HG02571 (cell line): Measurements from ENCODE around the gene NXNL1.

Experiments used
- ATAC-seq: cut with Tn5 transposase; IDR thresholded peaks from one replicate; pipeline ENCODE4 v1.9.1; 2021; ENCODE audit warnings: mild to moderate bottlenecking, moderate library complexity; ENCODE audit not compliant: unreplicated experiment

Gene NXNL1

GRCh38 chr19:17458970-17459369 is 1.8 kb downstream of the NXNL1 start:
- ATAC-seq: no peak

DNA sequence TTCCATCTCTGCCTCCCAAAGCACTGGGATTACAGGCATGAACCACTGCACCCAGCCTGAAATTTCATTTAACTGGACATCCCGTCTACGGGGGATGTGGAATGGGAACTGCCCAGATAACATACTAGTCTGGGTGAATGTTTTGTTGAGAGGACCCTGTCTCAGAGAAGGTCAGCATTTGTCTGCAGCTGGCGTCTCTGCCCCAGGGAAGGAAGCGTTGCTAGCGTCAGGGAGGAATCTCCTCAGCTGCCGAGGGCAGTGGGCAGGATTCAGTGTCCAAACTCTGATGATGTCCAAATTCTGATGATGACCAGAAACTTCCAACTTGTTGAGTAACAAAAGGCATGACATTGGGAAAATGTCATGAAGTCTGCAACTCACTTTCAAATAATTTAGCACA is 3.1 kb downstream of the NXNL1 start:
- no peak for ATAC-seq

GRCh38 chr19:17456127-17456526 is 4.6 kb downstream of the NXNL1 start:
- ATAC-seq: no peak

- ATAC-seq: no peak
Observed at GRCh38 chr19:17455308-17456123, 5.2 kb downstream of the NXNL1 start.

- ATAC-seq: no peak
Observed at GRCh38 chr19:17454576-17455071, 6.1 kb downstream of the NXNL1 start.

DNA sequence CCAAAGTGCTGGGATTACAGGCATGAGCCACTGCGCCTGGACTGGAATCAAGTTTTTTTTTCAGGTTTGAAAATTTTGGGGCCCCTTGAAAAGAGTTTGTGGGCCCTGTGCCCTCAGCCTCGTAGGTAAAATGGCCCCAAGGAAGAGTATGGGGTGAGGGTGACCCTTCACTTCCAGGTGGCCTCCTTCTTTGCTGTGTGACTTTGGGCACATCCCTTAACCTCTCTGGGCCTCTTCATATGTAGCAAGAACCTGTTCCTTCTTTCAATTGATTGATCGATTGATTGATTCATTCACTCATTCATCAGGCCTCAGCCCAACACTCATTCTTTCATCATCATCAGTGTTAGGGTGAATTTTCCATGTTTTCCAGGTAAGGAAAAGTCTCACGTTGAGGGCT is 8.9 kb downstream of the NXNL1 start:
- no peak for ATAC-seq

GRCh38 chr19:17450264-17451075 is 10.3 kb downstream of the NXNL1 start:
- no peak for ATAC-seq

DNA sequence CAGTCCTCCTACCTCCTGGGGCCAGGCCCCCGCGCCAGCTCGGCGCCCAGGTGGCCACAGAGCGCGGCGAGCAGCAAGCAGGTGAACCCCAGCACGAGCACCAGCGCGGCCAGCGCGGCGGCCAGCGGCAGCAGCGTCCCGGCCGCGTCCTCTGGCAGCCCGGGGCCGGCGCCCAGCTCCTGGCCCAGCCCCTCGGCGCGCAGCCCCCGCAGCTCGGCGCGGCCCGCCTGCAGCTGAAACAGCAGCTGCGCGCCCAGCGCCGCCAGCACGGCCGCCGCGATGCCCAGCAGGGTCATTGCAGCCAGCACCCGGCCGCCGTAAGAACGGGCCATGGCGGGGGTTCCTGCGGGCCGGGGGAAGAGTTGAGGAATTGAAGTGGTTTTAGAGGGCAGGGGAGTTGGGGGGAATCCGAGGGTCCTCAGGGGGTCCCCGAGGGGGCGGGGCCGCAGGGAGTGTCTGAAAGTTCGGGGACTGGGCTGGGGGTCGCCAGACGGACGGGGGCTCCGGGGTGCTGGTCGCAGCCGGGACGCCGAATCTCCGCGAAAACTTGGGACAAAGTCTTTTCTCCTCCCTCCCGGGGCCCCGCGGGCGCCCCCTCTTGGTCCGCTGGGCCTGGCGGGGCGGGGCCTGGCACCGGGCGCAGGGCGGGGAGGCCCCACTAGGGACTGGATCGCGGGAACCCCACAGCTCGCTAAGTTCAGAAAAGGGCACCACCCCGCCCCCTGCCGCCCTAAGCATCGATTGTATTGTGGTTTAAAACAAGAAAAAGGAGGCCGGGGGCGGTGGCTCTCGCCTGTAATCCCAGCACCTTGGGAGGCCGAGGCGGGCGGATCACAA is 12.4 kb downstream of the NXNL1 start, which contains the start of gene TMEM221:
TSS of gene TMEM221 (minus strand) at position 538 of the 837 bp plus-strand sequence. CDS start at position 332, 206 bp downstream.
- no peak for ATAC-seq

GRCh38 chr19:17447704-17448130 is 13.0 kb downstream of the NXNL1 start:
- no peak for ATAC-seq

DNA sequence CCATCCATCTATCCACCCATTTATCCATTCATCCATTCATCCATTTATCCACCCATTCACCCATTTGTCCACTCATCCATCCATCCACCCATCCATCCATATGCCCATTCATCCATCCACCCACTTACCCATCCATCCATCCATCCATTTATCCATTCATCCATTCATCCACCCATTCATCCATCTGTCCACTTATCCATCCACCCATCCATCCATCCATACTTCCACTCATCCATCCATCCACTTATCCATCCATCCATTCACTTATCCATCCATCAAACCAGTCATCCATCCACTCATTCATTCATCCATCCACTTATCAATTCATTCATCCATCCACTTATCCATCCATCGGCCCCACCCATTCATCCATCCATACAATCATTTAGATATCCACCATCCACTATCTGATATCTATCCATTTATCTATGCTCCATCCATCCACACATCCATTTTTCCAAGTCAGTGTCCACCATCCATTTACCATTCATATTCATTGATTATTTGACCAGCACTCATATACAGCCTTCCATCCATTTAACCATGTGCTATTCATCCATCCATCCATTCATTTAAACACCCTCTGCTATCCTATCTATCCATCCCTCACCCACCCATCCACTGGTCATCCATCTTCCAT is 15.1 kb downstream of the NXNL1 start:
- ATAC-seq: no peak

- ATAC-seq: no peak
Observed at GRCh38 chr19:17441241-17442021, 19.3 kb downstream of the NXNL1 start.

DNA sequence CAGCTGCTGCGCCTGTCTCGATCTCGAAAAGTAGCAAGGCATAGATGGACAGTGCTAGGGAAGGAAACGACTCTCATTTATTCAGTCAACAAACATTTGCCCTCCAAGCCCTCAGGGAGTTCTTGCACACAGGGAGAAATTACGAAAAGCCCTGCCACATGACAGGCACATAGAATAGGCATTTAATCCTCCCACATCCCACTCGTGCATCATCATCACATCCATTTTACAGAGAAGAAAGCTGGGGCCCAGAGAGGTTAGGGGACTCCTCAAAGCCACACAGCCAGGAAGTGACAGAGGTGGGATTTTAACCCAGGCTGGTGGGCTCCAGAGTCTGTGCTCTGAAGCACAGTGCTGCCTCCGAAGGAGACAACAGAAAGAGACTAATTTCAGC is 23.9 kb downstream of the NXNL1 start:
- no peak for ATAC-seq

DNA sequence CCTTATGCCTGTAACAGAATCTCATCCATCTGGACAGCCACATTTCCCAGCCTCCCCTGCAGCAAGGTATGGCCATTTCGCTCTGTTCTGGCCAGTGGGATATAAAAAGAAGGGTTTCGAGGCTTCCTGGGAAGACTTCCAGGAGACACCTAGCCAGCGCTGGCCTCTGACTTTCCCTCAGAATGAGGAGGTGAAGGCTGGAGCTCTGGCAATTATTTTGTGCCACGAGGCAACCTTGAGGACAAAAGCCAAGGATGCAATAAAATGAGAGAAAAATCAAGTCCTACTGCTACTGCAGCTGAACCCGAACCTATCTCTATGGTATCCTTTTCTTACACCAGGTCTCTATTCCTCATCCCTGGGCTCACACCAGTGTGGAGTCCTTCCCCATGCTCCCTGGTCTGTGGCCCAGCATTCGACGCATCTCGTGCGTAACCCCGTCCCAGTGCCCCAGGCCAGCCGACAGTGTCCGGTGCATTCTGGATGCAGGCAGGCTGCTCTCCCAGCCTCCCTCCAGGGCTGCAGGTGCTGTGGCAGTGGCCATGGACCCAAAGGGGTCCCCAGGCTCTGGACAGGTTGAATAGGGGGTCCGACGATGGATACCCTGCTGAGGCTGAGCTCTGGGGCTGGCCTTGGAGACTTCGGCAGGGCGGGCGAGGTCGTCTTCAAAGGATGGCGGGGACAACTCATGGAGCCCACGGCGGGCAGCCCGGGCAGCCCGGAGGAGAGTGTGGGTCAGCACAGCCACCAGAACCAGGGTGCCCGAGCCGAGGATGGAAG is 24.4 kb downstream of the NXNL1 start:
- ATAC-seq: no peak

GRCh38 chr19:17435218-17435617 is 25.5 kb downstream of the NXNL1 start:
- ATAC-seq: no peak

- no peak for ATAC-seq
Observed at GRCh38 chr19:17431417-17431816, 29.3 kb downstream of the NXNL1 start.

DNA sequence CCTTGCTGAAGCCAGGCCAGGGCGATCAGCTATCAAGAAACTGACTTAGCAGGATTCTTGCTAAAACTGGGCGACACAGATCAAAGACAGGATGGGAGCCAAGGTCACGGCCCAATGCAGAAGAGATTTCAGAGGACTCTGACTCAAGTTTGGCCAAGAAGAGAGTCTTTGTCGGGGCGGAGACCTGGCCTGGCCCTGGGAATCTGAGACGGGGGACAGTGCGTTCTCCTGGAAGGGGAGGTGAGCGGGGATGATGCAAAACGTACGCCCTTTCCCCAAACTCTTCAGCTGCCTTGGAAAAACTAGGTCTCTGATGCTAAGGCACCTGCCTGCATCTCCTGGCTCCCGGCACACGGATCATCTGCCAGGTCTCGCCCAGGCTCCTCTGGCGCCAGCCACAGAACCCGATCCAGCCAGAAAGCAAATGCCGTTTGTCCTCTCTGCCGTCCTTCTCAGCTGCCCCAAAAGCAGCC is 31.0 kb downstream of the NXNL1 start:
- no peak for ATAC-seq

DNA sequence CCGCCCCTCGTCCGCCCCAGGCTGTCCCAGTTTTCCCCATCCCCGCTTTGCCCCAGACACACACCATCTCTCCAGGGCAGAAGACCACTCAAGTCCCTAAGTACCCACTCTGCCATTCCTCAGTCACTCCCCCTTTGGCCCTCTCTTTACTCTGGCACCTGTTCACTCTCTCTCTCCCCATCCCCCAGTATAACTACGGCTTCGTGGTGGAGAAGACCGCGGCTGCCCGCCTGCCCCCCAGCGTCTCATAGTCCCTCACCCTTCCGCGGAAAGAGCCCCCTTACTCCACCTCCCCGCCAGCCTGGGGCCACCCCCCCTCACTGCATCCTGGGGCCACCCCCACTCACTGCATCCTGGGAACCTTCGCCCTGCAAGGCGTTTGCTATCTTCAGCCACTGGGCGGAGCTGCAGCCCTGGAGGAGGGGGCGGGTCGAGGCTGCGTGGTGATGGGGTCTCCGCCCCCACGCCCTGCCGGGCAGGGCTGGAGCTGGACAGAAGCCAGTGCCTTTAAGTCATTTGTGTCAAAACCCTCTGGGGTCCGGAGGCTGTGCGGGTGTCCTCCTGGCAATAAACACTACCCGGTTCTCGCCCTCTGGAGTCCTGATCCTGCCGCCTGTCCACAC is 35.9 kb downstream of the NXNL1 start:
- no peak for ATAC-seq
